HCT116 (cell line): ENCODE data around the gene GPA33. TPM values are rescaled to one million over a fixed set of nuclear protein-coding genes. Genes with fewer than 3 reads are reported as not detected.

Experiments used
- ATAC-seq: fragments of 200-7000 bp; cut with Tn5 transposase; 2 replicates; pipeline ENCODE4 v1.9.1; 2020; ENCODE audit warnings: mild to moderate bottlenecking, moderate library complexity
- BruUV-seq: library from RNA; stranded (reverse); fragments of 400-500 nt; replicated peaks from 2 replicates; lab custom pipeline; 2021; lab: Mats Ljungman, UMichigan
- CTCF ChIA-PET: fragments of 300-600 bp; sonication (Branson Sonifier 250); formaldehyde crosslinking; loops from one replicate; lab custom pipeline; 2021; ENCODE audit warnings: antibody characterized with exemption; lab: Charles Lee
- POLR2A ChIA-PET: fragments of 300-600, 350-600 bp; sonication (Branson Sonifier 250); formaldehyde crosslinking; loops from one replicate; lab custom pipeline; 2021; ENCODE audit warnings: antibody characterized with exemption; lab: Charles Lee
- RAD21 ChIA-PET, 2 experiments: fragments of 300-600 bp; sonication (Branson Sonifier 250); formaldehyde crosslinking; loops; one replicate each; lab custom pipeline; 2023; ENCODE audit warnings: low total read pairs in 2 of 2; ENCODE audit not compliant: uncharacterized antibody in 2 of 2, unreplicated experiment in 2 of 2, low non-redundant PET in 1 of 2; lab: Charles Lee
- DNase-seq: peaks from one replicate; pipeline ENCODE4 v3.0.0-alpha.2; 2010; ENCODE audit warnings: low read depth, low spot score
- H2AFZ ChIP-seq: fragments of 200-600 bp; shearing (Covaris generic), sonication (generic); 2 replicates; pipeline ENCODE4 v1.6.1; 2017; ENCODE audit warnings: low read depth, mixed run types, mixed read lengths, antibody characterized with exemption, low read length; ENCODE audit not compliant: poor library complexity, severe bottlenecking
- H3K27ac ChIP-seq: 2 replicates; pipeline ENCODE4 v1.5.1; 2012; ENCODE audit warnings: low read depth, low read length
- H3K27me3 ChIP-seq: fragments of 200-600 bp; sonication (generic); 2 replicates; pipeline ENCODE4 v1.6.1; 2016; ENCODE audit warnings: mixed run types, low read length, mixed read lengths; ENCODE audit not compliant: insufficient read depth
- H3K36me3 ChIP-seq, 2 experiments: fragments of 200-500 bp in 1 of 2; fragments of 200-600 bp in 1 of 2; sonication (Bioruptor generic) in 1 of 2; sonication (generic) in 1 of 2; 2 replicates each; pipeline versions ENCODE4 v1.5.1 to v1.6.1; 2014 to 2016; ENCODE audit warnings: low read length in 2 of 2, inconsistent platforms in 1 of 2, mixed read lengths in 1 of 2, mixed run types in 1 of 2; ENCODE audit not compliant: insufficient read depth in 2 of 2, control insufficient read depth in 1 of 2
- H3K4me1 ChIP-seq, 2 experiments: fragments of 200-600 bp in 1 of 2; sonication (generic) in 1 of 2; 2 replicates each; pipeline versions ENCODE4 v1.5.1 to v1.6.1; 2012 to 2017; ENCODE audit warnings: low read length in 2 of 2, inconsistent platforms in 1 of 2, mild to moderate bottlenecking in 1 of 2, mixed read lengths in 1 of 2, mixed run types in 1 of 2, moderate library complexity in 1 of 2; ENCODE audit not compliant: insufficient read depth in 2 of 2, control insufficient read depth in 1 of 2
- H3K4me2 ChIP-seq: fragments of 200-600 bp; sonication (generic); 2 replicates; pipeline ENCODE4 v1.6.1; 2017; ENCODE audit warnings: mixed run types, low read length, mixed read lengths
- H3K4me3 ChIP-seq, 2 experiments: fragments of 200-600 bp in 1 of 2; sonication (generic) in 1 of 2; replicated peaks in 1 of 2; 2 replicates each; pipeline ENCODE4 v1.5.1; 2011 to 2016; ENCODE audit warnings: low read length in 2 of 2, control low read depth in 1 of 2, low read depth in 1 of 2, mild to moderate bottlenecking in 1 of 2, mixed read lengths in 1 of 2, mixed run types in 1 of 2
- H3K79me2 ChIP-seq: fragments of 200-600 bp; sonication (generic); 2 replicates; pipeline ENCODE4 v1.6.1; 2017; ENCODE audit warnings: mild to moderate bottlenecking, mixed run types, low read length, moderate library complexity, mixed read lengths; ENCODE audit not compliant: insufficient read depth
- H3K9ac ChIP-seq: fragments of 200-600 bp; sonication (generic); 2 replicates; pipeline ENCODE4 v1.6.1; 2016; ENCODE audit warnings: low read length, mixed read lengths
- H3K9me2 ChIP-seq: fragments of 200-600 bp; sonication (generic), shearing (Covaris generic); 2 replicates; pipeline ENCODE4 v1.6.1; 2017; ENCODE audit warnings: mixed run types, mild to moderate bottlenecking, moderate library complexity; ENCODE audit not compliant: insufficient read depth
- H3K9me3 ChIP-seq, 2 experiments: fragments of 200-500 bp in 1 of 2; fragments of 200-600 bp in 1 of 2; sonication (Bioruptor generic) in 1 of 2; sonication (generic) in 1 of 2; 2 replicates each; pipeline ENCODE4 v1.6.1; 2014 to 2017; ENCODE audit warnings: low read length in 2 of 2, mixed read lengths in 2 of 2, inconsistent platforms in 1 of 2, low read depth in 1 of 2, mild to moderate bottlenecking in 1 of 2, mixed run types in 1 of 2, moderate library complexity in 1 of 2; ENCODE audit not compliant: control insufficient read depth in 1 of 2, insufficient read depth in 1 of 2
- H4K20me1 ChIP-seq: fragments of 200-600 bp; sonication (generic), shearing (Covaris generic); 2 replicates; pipeline ENCODE4 v1.6.1; 2017; ENCODE audit warnings: mixed run types, mild to moderate bottlenecking, moderate library complexity; ENCODE audit not compliant: insufficient read depth
- CBX3 ChIP-seq: IDR thresholded peaks from 2 replicates; pipeline ENCODE4 v1.6.1; 2012; ENCODE audit warnings: low read depth
- CEBPB ChIP-seq: IDR thresholded peaks from 2 replicates; pipeline ENCODE4 v1.6.1; 2012; ENCODE audit warnings: low read depth
- ELF1 ChIP-seq: IDR thresholded peaks from 2 replicates; pipeline ENCODE4 v1.6.1; 2012; ENCODE audit warnings: low read depth, borderline replicate concordance
- EZH2 ChIP-seq: fragments of 200-600 bp; sonication (generic); IDR thresholded peaks from 2 replicates; pipeline ENCODE4 v1.6.1; 2017; ENCODE audit warnings: antibody characterized with exemption, mixed run types
- POLR2A ChIP-seq: IDR thresholded peaks from 2 replicates; pipeline ENCODE4 v1.7.0; 2011; ENCODE audit warnings: borderline replicate concordance; ENCODE audit not compliant: insufficient read depth, insufficient read length; ENCODE audit errors: extremely low read depth
- SIN3A ChIP-seq: IDR thresholded peaks from 2 replicates; pipeline ENCODE4 v1.6.1; 2012; ENCODE audit warnings: low read depth
- ZNF274 ChIP-seq: fragments of 200-500 bp; sonication (Bioruptor generic); IDR thresholded peaks from 2 replicates; pipeline ENCODE4 v1.6.1; 2014; ENCODE audit warnings: mild to moderate bottlenecking, low read depth, low read length, inconsistent platforms
- intact Hi-C: fragments of 100-400 bp; cut with micrococcal nuclease; formaldehyde crosslinking; loops from 2 replicates; pipeline ENCODE4 v1.10.0; 2022
- total RNA-seq: library from RNA; stranded (reverse); gene quantifications from one replicate; pipeline ENCODE4 v1.2.1, GENCODE V29; 2021; ENCODE audit not compliant: unreplicated experiment
- TF ChIP-seq, protein P1 (sequence below): IDR thresholded peaks from 2 replicates; pipeline ENCODE4 v1.6.1; 2012; ENCODE audit warnings: low read depth
- TF ChIP-seq, protein P2 (sequence below), 3 experiments: fragments of 200-600 bp in 1 of 3; sonication (generic) in 1 of 3; IDR thresholded peaks in 2 of 3; conservative IDR thresholded peaks in 1 of 3; 2 replicates each; pipeline ENCODE4 v1.5.1; 2012 to 2017; ENCODE audit warnings: low read depth in 2 of 3, low read length in 2 of 3, antibody characterized with exemption in 1 of 3, borderline replicate concordance in 1 of 3, control low read depth in 1 of 3, mild to moderate bottlenecking in 1 of 3, mixed read lengths in 1 of 3, mixed run types in 1 of 3, moderate library complexity in 1 of 3; ENCODE audit not compliant: insufficient read depth in 1 of 3

GPA33 gene
- total RNA-seq, 1 experiment from 2014 or later: 0.22 TPM

DNA sequence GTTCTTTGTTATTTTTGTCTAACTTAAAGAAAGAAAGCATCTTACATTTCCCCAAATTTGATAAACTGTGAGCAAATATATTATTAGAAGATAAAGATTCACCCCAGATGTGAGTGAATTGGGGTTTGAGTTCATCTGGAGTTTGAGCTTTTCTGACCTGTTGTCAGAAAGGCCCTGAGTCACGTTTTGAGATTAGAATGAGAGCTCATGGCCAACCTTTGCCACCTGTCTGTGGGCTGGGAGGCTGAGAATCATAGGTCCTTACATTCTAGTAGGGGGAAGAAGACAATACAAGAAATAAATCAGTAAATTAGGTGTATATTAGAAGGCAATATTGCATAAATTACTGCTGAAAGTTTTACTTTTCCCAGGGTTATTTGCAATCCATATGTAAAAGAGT, 26.0 kb upstream of the GPA33 start:
- Histone ChIP-seq H2AFZ (no peak overlapping the region), H3K27ac (no peak overlapping the region), H3K4me3 (no peak overlapping the region), H3K9me3 (no peaks in the 10 kb centered on the region), H3K27me3 (no peaks in the 10 kb centered on the region), H3K36me3 (no peaks in the 10 kb centered on the region), H3K9ac (no peak overlapping the region), H3K4me2 (no peak overlapping the region), H3K4me1 (peaks cover 0 to under 1% of the 10 kb centered on the region in 2 experiments; a peak in 1 of 4 replicates), H4K20me1 (no peaks in the 10 kb centered on the region), H3K9me2 (no peaks in the 10 kb centered on the region; the same call in 1 of the 2 replicates), H3K79me2 (no peaks in the 10 kb centered on the region)
- no peak for DNase-seq
- CTCF ChIA-PET: interaction anchor here (1.2 kb wide), 1 partner anchor 9 kb away, joined by 4 read pairs; no protein-coding TSS in a partner anchor
- ATAC-seq: no peak
- RAD21 ChIA-PET: no interaction called here
- POLR2A ChIA-PET: no interaction called here
- TF ChIP-seq, protein P1, sequence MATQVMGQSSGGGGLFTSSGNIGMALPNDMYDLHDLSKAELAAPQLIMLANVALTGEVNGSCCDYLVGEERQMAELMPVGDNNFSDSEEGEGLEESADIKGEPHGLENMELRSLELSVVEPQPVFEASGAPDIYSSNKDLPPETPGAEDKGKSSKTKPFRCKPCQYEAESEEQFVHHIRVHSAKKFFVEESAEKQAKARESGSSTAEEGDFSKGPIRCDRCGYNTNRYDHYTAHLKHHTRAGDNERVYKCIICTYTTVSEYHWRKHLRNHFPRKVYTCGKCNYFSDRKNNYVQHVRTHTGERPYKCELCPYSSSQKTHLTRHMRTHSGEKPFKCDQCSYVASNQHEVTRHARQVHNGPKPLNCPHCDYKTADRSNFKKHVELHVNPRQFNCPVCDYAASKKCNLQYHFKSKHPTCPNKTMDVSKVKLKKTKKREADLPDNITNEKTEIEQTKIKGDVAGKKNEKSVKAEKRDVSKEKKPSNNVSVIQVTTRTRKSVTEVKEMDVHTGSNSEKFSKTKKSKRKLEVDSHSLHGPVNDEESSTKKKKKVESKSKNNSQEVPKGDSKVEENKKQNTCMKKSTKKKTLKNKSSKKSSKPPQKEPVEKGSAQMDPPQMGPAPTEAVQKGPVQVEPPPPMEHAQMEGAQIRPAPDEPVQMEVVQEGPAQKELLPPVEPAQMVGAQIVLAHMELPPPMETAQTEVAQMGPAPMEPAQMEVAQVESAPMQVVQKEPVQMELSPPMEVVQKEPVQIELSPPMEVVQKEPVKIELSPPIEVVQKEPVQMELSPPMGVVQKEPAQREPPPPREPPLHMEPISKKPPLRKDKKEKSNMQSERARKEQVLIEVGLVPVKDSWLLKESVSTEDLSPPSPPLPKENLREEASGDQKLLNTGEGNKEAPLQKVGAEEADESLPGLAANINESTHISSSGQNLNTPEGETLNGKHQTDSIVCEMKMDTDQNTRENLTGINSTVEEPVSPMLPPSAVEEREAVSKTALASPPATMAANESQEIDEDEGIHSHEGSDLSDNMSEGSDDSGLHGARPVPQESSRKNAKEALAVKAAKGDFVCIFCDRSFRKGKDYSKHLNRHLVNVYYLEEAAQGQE: no peak
- TF ChIP-seq ELF1 (no peak), ZNF274 (no peak), EZH2 (no peak), POLR2A (no peak)
- intact Hi-C loops: no loop called here
- BruUV-seq: no TSS peak

DNA sequence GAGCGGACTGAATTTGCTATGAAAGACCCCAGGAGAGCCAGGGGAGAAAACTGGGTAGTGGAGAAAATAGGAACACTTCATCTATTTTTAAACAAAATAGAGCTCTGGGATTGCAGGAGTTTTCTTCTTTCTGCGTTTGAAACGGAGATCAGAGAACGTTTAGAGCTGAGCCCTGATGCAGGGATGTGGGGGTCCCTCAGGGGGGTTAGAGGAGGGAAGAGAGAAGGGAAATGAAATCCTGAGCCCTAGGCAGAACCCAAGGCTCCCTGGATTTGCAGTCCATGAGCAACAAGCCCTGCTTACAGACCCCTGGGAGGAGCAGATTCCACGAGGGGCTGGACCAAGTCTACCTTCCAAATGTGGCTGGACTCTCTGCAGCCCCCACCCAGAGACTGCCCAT, 25.5 kb upstream of the GPA33 start:
- H3K4me1 ChIP-seq: no peaks in the 10 kb centered on the region
- intact Hi-C loops: no loop called here
- H3K27ac ChIP-seq: no peak overlapping the region
- no TSS peak for BruUV-seq
- no peaks in the 10 kb centered on the region for H3K36me3 ChIP-seq
- no peak overlapping the region for H3K4me3 ChIP-seq
- no peak overlapping the region for H2AFZ ChIP-seq
- no peaks in the 10 kb centered on the region for H3K27me3 ChIP-seq
- no peak overlapping the region for H3K4me2 ChIP-seq
- H3K9me2 ChIP-seq: no peaks in the 10 kb centered on the region; the same call in 1 of the 2 replicates
- CTCF ChIA-PET: interaction anchor here (1.2 kb wide), 1 partner anchor 9 kb away, joined by 4 read pairs; no protein-coding TSS in a partner anchor
- H4K20me1 ChIP-seq: no peaks in the 10 kb centered on the region
- RAD21 ChIA-PET: no interaction called here
- H3K79me2 ChIP-seq: no peaks in the 10 kb centered on the region
- DNase-seq: no peak
- POLR2A ChIA-PET: no interaction called here
- no peak overlapping the region for H3K9ac ChIP-seq
- no peaks in the 10 kb centered on the region for H3K9me3 ChIP-seq
- TF ChIP-seq CBX3 (no peak), CEBPB (no peak), SIN3A (no peak)
- TF ChIP-seq, protein P2, sequence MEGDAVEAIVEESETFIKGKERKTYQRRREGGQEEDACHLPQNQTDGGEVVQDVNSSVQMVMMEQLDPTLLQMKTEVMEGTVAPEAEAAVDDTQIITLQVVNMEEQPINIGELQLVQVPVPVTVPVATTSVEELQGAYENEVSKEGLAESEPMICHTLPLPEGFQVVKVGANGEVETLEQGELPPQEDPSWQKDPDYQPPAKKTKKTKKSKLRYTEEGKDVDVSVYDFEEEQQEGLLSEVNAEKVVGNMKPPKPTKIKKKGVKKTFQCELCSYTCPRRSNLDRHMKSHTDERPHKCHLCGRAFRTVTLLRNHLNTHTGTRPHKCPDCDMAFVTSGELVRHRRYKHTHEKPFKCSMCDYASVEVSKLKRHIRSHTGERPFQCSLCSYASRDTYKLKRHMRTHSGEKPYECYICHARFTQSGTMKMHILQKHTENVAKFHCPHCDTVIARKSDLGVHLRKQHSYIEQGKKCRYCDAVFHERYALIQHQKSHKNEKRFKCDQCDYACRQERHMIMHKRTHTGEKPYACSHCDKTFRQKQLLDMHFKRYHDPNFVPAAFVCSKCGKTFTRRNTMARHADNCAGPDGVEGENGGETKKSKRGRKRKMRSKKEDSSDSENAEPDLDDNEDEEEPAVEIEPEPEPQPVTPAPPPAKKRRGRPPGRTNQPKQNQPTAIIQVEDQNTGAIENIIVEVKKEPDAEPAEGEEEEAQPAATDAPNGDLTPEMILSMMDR (IDR thresholded peaks at IDR 0.05 in 2 of 3, conservative IDR thresholded peaks at IDR 0.05 in 1 of 3; ENCODE audit: borderline replicate concordance in 1 of 3, insufficient read depth in 1 of 3, low read depth in 2 of 3, low read length in 2 of 3): no peak
- no peak for ATAC-seq
